Measurements from ENCODE around the gene SNTB2.

- TF ChIP-seq MECOM (CRISPR knock-in tag; IDR thresholded peaks at IDR 0.05) (no peak), CTCF (IDR thresholded peaks at IDR 0.05 in 2 of 3, conservative IDR thresholded peaks at IDR 0.05 in 1 of 3; ENCODE audit: insufficient read depth in 2 of 3, low read depth in 1 of 3, low read length in 3 of 3) (no peak), E4F1 (CRISPR knock-in tag; IDR thresholded peaks at IDR 0.05; ENCODE audit: borderline replicate concordance) (no peak), PHF21A (IDR thresholded peaks at IDR 0.05; ENCODE audit: borderline replicate concordance, low read depth) (no peak), ZMIZ1 (IDR thresholded peaks at IDR 0.05; ENCODE audit: low read depth in 2 of 2, low read length in 2 of 2) (no peak), POLR2A (conservative IDR thresholded peaks at IDR 0.05) (no peak), MAFK (IDR thresholded peaks at IDR 0.05; ENCODE audit: low read length) (no peak), PREB (CRISPR knock-in tag; IDR thresholded peaks at IDR 0.05) (no peak), CUX1 (CRISPR knock-in tag; IDR thresholded peaks at IDR 0.05) (no peak), TEAD4 (IDR thresholded peaks at IDR 0.05; ENCODE audit: low read length) (no peak), TEAD4 (CRISPR knock-in tag; IDR thresholded peaks at IDR 0.05; ENCODE audit: borderline replicate concordance) (no peak)
- TF ChIP-seq, protein P1, sequence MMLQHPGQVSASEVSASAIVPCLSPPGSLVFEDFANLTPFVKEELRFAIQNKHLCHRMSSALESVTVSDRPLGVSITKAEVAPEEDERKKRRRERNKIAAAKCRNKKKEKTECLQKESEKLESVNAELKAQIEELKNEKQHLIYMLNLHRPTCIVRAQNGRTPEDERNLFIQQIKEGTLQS (IDR thresholded peaks at IDR 0.05): no peak
- TF ChIP-seq, protein P1 (CRISPR knock-in tag; conservative IDR thresholded peaks at IDR 0.05): no peak
These were observed 21.4 kb upstream of the SNTB2 start for GRCh38 chr16:69165584-69165983.

Data from K562 (cell line).